HG02623 (cell line): ENCODE data around the gene CDC42BPG.

Experiments
- ATAC-seq: cut with Tn5 transposase; IDR thresholded peaks from one replicate; pipeline ENCODE4 v1.9.1; 2021; ENCODE audit warnings: moderate library complexity; ENCODE audit not compliant: unreplicated experiment

Gene CDC42BPG

GRCh38 chr11:64844330-64845128 is at the start of gene CDC42BPG:
TSS of gene CDC42BPG (minus strand) at chr11:64844653. CDS start at chr11:64844569, 84 bp downstream.
- ATAC-seq, result no peak

- ATAC-seq, result no peak
These were observed 49.0 kb upstream of the CDC42BPG start for GRCh38 chr11:64893194-64894069.

- ATAC-seq, result no peak
These were observed 48.4 kb upstream of the CDC42BPG start for GRCh38 chr11:64892838-64893193.

- ATAC-seq, result no peak
These were observed 48.0 kb upstream of the CDC42BPG start for GRCh38 chr11:64892411-64892831.

- no peak for ATAC-seq
These were observed 47.4 kb upstream of the CDC42BPG start for GRCh38 chr11:64891880-64892279.

GRCh38 chr11:64891215-64891848 is 46.9 kb upstream of the CDC42BPG start:
- ATAC-seq, result no peak

- no peak for ATAC-seq
These were observed 46.1 kb upstream of the CDC42BPG start for GRCh38 chr11:64890522-64890939.

- no peak for ATAC-seq
These were observed 44.5 kb upstream of the CDC42BPG start for GRCh38 chr11:64888729-64889511.

GRCh38 chr11:64888406-64888728 is 43.9 kb upstream of the CDC42BPG start:
- no peak for ATAC-seq

GRCh38 chr11:64887757-64888405 is 43.4 kb upstream of the CDC42BPG start:
- no peak for ATAC-seq

- ATAC-seq, result no peak
These were observed 42.8 kb upstream of the CDC42BPG start for GRCh38 chr11:64887234-64887756.

- no peak for ATAC-seq
These were observed 41.2 kb upstream of the CDC42BPG start for GRCh38 chr11:64885367-64886286.

- no peak for ATAC-seq
These were observed 39.6 kb upstream of the CDC42BPG start for GRCh38 chr11:64884019-64884418.

- ATAC-seq, result no peak
These were observed 39.1 kb upstream of the CDC42BPG start for GRCh38 chr11:64883575-64883974.

- no peak for ATAC-seq
These were observed 37.8 kb upstream of the CDC42BPG start for GRCh38 chr11:64882243-64882642.

- ATAC-seq, result no peak
These were observed 37.0 kb upstream of the CDC42BPG start for GRCh38 chr11:64881476-64881875.

- ATAC-seq, result no peak
These were observed 36.0 kb upstream of the CDC42BPG start for GRCh38 chr11:64880240-64881001.

GRCh38 chr11:64879244-64879900 is 34.9 kb upstream of the CDC42BPG start:
- ATAC-seq, result no peak
